ENCODE measurements around the gene OR10W1.

Gene OR10W1

GRCh38 chr11:58268142-58268541, at the start of gene OR10W1:
TSS of gene OR10W1 (minus strand) at chr11:58268260. CDS start at chr11:58267858, 402 bp downstream.
- DNase-seq (ENCODE audit: low read depth): no peak

GRCh38 chr11:58316142-58316541, 48.1 kb upstream of the OR10W1 start:
- no peak for DNase-seq (ENCODE audit: low read depth)

- DNase-seq (ENCODE audit: low read depth): no peak
These were observed 33.5 kb upstream of the OR10W1 start for GRCh38 chr11:58301576-58301975.

GRCh38 chr11:58292017-58292416, 24.0 kb upstream of the OR10W1 start:
- DNase-seq (ENCODE audit: low read depth): no peak

- DNase-seq (ENCODE audit: low read depth): no peak
These were observed 21.2 kb upstream of the OR10W1 start for GRCh38 chr11:58289266-58289665.

GRCh38 chr11:58286249-58286648, 18.2 kb upstream of the OR10W1 start:
- no peak for DNase-seq (ENCODE audit: low read depth)

GRCh38 chr11:58285483-58286040, 17.5 kb upstream of the OR10W1 start:
- DNase-seq (ENCODE audit: low read depth): no peak

GRCh38 chr11:58276151-58276550, 8.1 kb upstream of the OR10W1 start:
- DNase-seq (ENCODE audit: low read depth): no peak

- no peak for DNase-seq (ENCODE audit: low read depth)
These were observed 6.9 kb upstream of the OR10W1 start for GRCh38 chr11:58275002-58275401.

GRCh38 chr11:58259983-58260382, 8.1 kb downstream of the OR10W1 start:
- no peak for DNase-seq (ENCODE audit: low read depth)

- no peak for DNase-seq (ENCODE audit: low read depth)
These were observed 13.1 kb downstream of the OR10W1 start for GRCh38 chr11:58254936-58255335.

GRCh38 chr11:58243954-58244353, 24.1 kb downstream of the OR10W1 start:
- DNase-seq (ENCODE audit: low read depth): no peak

GRCh38 chr11:58227956-58228615, 40.0 kb downstream of the OR10W1 start:
- DNase-seq (ENCODE audit: low read depth): no peak

- DNase-seq (ENCODE audit: low read depth): no peak
These were observed 45.3 kb downstream of the OR10W1 start for GRCh38 chr11:58222721-58223120.

Data from activated T-cell treated with anti-CD3 and anti-CD28 coated beads for 1 hour (primary cell).